SH-SY5Y (cell line): Measurements from ENCODE around the gene TAF10.

Experiments
- GATA2 ChIP-seq: IDR thresholded peaks from 2 replicates; pipeline ENCODE4 v1.6.1; 2011; ENCODE audit warnings: mild to moderate bottlenecking, low read depth, low read length
- GATA3 ChIP-seq: IDR thresholded peaks from 2 replicates; pipeline ENCODE4 v1.6.1; 2011; ENCODE audit warnings: low read depth, mild to moderate bottlenecking, low read length, moderate library complexity

Gene TAF10

GRCh38 chr11:6646918-6647679 lies 35.1 kb upstream of the TAF10 start:
- no peak for TF ChIP-seq GATA2
- no peak for TF ChIP-seq GATA3

DNA sequence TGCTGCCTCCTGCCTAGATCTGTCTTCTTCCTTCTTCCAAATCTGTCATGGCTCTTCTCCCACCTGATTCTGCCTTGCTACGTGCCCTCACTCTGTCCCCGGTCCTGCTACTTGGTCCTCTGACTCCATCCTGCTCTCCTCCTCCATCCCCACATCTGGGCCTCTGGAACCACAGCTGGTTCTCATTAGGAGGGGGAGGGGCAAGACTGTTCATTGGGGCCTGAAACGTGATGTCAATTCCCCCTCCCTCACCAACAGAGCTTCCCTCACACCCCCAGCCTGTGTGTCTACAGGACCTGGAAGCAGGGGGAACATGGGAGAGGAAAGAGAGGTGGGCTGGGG lies 34.5 kb upstream of the TAF10 start:
- TF ChIP-seq GATA3 (no peak), GATA2 (no peak)

DNA sequence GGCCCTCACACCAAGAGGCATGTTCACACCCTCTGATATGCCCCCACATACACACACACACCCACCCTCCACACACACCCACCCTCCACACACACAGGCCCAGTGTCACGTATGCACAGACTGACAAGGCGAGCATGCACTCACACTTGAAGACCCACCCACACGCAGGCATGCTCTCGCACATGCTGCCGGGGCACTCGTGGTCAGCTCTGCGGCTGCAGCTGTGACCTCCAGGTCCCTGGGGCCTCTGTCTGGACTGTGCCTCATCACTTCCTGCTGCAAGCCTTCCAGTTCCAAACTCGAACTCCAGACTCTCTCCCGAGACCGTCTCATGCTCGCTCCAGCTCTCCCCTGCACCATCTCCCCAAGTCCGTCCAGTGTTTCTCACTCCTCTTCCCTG lies 34.1 kb upstream of the TAF10 start:
- TF ChIP-seq GATA3: no peak
- no peak for TF ChIP-seq GATA2

GRCh38 chr11:6642957-6643356 lies 30.9 kb upstream of the TAF10 start:
- TF ChIP-seq GATA3 (no peak), GATA2 (no peak)

GRCh38 chr11:6640985-6641701 lies 29.1 kb upstream of the TAF10 start:
- no peak for TF ChIP-seq GATA2
- TF ChIP-seq GATA3: no peak

GRCh38 chr11:6640036-6640984 lies 28.3 kb upstream of the TAF10 start:
- TF ChIP-seq GATA2: no peak
- TF ChIP-seq GATA3: no peak

GRCh38 chr11:6638429-6638828 lies 26.4 kb upstream of the TAF10 start:
- TF ChIP-seq GATA3: no peak
- no peak for TF ChIP-seq GATA2

DNA sequence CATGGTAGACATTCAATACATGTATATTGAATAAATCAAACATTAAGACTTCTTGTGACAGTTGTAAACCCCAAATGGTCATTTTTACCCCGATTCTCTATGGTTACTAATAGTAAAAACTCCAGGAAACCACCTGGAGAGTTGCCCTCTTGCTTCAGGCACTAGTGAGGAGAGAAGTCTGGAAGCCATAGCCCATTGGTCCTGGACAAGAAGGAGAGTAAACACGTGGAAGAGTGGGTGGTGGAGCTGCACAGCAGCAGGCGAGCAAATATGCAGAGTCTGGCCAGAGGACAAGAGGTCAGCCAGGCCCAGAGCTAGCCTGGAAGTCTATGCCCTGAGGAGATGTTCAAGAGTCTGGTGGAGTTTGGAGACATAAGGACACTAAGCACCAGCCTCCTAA lies 25.9 kb upstream of the TAF10 start:
- no peak for TF ChIP-seq GATA3
- TF ChIP-seq GATA2: no peak

DNA sequence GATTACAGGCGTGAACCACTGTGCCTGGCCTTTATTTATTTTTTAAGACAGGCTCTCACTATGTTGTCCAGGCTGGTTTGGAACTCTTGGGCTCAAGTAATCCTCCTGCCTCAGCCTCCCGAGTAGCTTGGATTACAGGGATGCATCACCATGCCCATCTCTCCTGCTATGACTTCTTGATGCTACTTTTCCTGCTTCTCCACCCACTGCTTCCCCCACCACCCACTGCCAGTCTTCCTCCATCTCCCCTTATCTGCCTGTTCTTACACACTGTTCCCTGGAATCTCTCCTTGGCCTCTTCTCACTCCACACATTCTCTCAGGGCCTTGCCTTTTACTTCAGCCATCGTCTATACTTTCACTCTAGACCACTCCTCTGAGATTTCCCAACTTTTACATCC lies 24.5 kb upstream of the TAF10 start:
- TF ChIP-seq GATA2 (no peak), GATA3 (no peak)

GRCh38 chr11:6635082-6635932 lies 23.3 kb upstream of the TAF10 start:
- TF ChIP-seq GATA2 (no peak), GATA3 (no peak)

- no peak for TF ChIP-seq GATA3
- TF ChIP-seq GATA2: no peak
Observed at GRCh38 chr11:6634534-6634933, 22.5 kb upstream of the TAF10 start.

GRCh38 chr11:6633422-6634408 lies 21.7 kb upstream of the TAF10 start:
- TF ChIP-seq GATA3 (no peak), GATA2 (no peak)
